GM20000 (cell line): ENCODE measurements around the gene TTLL1.

Source experiments
- DNase-seq: peaks from one replicate; pipeline ENCODE4 v3.0.0; 2012; ENCODE audit warnings: low spot score
- CTCF ChIP-seq: IDR thresholded peaks from 2 replicates; pipeline ENCODE4 v1.5.1; 2012; ENCODE audit warnings: mild to moderate bottlenecking, control low read depth; ENCODE audit errors: extremely low read depth, missing control alignments

Gene TTLL1

GRCh38 chr22:43088984-43089717 is at the start of gene TTLL1:
TSS of gene TTLL1 (minus strand) at chr22:43089391. CDS start at chr22:43075586, 13,805 bp downstream.
- DNase-seq: peak; percentile 97
- no peak for TF ChIP-seq CTCF

DNA sequence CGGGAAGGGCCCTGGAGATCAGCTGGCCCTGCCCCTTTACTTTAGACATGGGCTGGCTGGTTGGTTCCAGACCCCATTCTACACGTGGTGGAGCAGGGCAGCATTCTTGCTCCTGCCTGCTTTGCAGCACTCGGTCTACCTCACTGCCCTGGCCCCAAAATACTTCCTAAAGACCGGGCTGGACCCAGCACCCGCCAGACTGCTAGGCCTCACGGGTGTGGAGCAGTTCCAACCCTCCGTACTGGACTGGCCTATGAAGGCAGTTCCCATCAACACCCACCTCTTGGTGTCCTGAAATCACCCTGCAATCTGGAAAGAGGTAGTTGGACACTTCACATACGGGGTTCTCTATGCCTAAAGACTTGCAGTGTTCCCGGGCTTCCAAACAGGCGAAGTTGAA is 47.6 kb upstream of the TTLL1 start:
- DNase-seq: no peak

GRCh38 chr22:43136255-43136654 is 47.1 kb upstream of the TTLL1 start:
- DNase-seq: peak; percentile 82
- TF ChIP-seq CTCF: peak; percentile 69

More for the DNA sequence above, 47.6 kb upstream of the TTLL1 start:
- TF ChIP-seq CTCF: no peak

GRCh38 chr22:43135565-43135964 is 46.4 kb upstream of the TTLL1 start:
- DNase-seq: no peak
- no peak for TF ChIP-seq CTCF

DNA sequence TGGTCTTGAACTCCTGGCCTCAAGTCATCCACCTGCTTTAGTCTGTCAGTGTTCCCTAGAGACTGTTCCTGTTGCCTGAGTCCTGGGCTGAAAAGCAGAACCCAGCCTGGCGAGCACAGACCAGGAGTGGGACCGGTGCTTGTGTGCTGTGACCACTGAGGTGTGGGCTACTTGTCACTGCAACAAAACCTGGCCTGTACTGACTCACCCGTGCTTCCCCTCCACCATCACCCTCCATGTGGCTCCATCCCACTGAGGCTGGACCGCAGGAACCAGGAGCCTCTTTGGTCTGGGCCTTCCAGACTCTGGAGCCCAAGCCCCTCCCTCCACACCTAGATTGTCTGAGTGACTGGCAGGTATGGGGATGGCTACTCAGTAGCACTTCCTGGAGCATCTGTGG is 45.4 kb upstream of the TTLL1 start:
- no peak for TF ChIP-seq CTCF
- DNase-seq: no peak

DNA sequence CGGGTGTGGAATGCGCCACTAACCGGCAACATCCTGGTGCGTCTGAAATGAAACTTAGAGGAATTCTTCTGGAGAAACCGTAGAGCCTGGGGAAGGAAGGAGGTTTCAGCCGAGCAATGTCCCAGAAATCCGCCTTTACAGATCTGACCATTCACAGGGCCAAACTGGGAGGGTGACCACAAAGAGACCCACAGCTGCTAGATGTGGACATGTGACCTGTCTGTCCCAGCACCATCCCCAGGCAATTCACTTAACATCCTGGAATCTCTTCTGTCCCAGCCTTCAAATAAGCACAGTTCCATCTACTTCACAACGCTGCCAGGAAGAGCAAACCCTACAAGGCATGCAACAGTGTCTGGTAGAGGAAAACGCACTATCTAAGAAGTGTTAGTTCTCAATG is 44.2 kb upstream of the TTLL1 start:
- no peak for DNase-seq
- TF ChIP-seq CTCF: no peak

DNA sequence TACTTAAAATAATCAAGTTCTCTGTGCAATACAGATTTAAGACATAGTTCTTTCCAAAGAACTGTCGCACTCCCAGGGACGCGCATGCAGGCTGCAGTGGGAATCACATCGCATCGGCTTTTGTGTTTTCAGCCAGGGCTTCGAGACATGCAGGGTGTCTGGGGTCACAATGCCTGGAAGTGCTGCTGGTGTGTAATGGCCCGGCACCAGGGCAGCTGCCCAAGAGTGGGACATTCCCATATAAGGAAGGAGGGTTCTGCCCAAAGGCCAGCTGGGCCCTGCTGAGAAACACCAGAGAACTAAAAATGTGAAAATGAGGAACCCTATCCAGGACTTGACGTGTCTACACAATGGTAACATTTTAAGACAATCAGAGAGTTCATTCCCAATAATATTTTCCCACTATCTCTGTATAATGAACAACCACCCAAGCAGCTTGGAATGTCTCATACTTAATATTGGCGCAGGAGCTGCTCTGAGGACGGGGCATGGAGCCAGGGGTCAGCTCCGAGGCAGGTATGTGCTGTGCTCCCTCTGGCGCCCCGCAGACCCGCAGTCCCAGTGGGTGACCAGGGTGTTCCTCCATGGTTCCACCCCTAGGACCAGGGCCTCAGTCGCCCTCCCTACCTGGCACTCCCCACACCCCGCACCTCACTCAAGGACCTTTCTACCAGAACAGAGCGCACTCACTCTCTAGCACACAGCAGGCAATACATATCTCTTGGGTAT is 42.7 kb upstream of the TTLL1 start:
- DNase-seq: no peak
- TF ChIP-seq CTCF: no peak
